Measurements from ENCODE around the gene ANAPC1.

The ANAPC1 gene

GRCh38 chr2:111903516-111903915 is 19.5 kb upstream of the ANAPC1 start:
- no peak for DNase-seq (ENCODE audit: extremely low read depth, low read depth)
- TF ChIP-seq CTCF (IDR thresholded peaks at IDR 0.05; ENCODE audit: low read depth, low read length): no peak

GRCh38 chr2:111900859-111901258 is 16.9 kb upstream of the ANAPC1 start:
- no peak for DNase-seq (ENCODE audit: extremely low read depth, low read depth)
- peak; percentile 37 for TF ChIP-seq CTCF (IDR thresholded peaks at IDR 0.05; ENCODE audit: low read depth, low read length)

GRCh38 chr2:111898703-111899514 is 14.9 kb upstream of the ANAPC1 start:
- no peak for DNase-seq (ENCODE audit: extremely low read depth, low read depth)
- TF ChIP-seq CTCF (IDR thresholded peaks at IDR 0.05; ENCODE audit: low read depth, low read length): no peak

- no peak for DNase-seq (ENCODE audit: extremely low read depth, low read depth)
- TF ChIP-seq CTCF (IDR thresholded peaks at IDR 0.05; ENCODE audit: low read depth, low read length): peak; percentile 55
Measured at GRCh38 chr2:111897924-111898702, 14.1 kb upstream of the ANAPC1 start, which contains the start of gene MERTK. Gene MERTK (plus strand): TSS chr2:111898607. CDS start chr2:111898736, 129 bp downstream.

GRCh38 chr2:111897630-111897923 is 13.6 kb upstream of the ANAPC1 start:
- DNase-seq (ENCODE audit: extremely low read depth, low read depth): no peak
- TF ChIP-seq CTCF (IDR thresholded peaks at IDR 0.05; ENCODE audit: low read depth, low read length): no peak

GRCh38 chr2:111896576-111896975 is 12.6 kb upstream of the ANAPC1 start:
- no peak for DNase-seq (ENCODE audit: extremely low read depth, low read depth)

More at GRCh38 chr2:111896576-111896975, 12.6 kb upstream of the ANAPC1 start:
- no peak for TF ChIP-seq CTCF (IDR thresholded peaks at IDR 0.05; ENCODE audit: low read depth, low read length)

Data from AG09319 (cell line).